Measurements from ENCODE around the gene AJAP1.
"Not testable (repeated sequence)": the region's sequence is repeated elsewhere in the genome, so short reads cannot be mapped to it uniquely, and the experiment has no call there.

The AJAP1 gene

GRCh38 chr1:4653796-4654725 lies at the start of gene AJAP1:
AJAP1 (plus strand) TSS chr1:4654609; CDS start chr1:4655426, 817 bp downstream.
- intact Hi-C loops (cut with DNase I), result loop anchor here (2.0 to 10.0 kb wide), 2 partner anchors 121 to 173 kb away; no protein-coding TSS in a partner anchor
- DNase-seq, result peak in 39 of 42 donors; percentile 38 to 87 (median 74)

- DNase-seq, result no peak
- intact Hi-C loops (cut with DNase I), result no loop called here
These were observed 49.3 kb upstream of the AJAP1 start for GRCh38 chr1:4605158-4605557.

- intact Hi-C loops (cut with DNase I), result no loop called here
- DNase-seq, result no peak
These were observed 42.7 kb upstream of the AJAP1 start for GRCh38 chr1:4611563-4612341.

GRCh38 chr1:4612991-4613390 lies 41.4 kb upstream of the AJAP1 start:
- intact Hi-C loops (cut with DNase I), result no loop called here
- no peak for DNase-seq

- DNase-seq, result no peak
- intact Hi-C loops (cut with DNase I), result no loop called here
These were observed 40.6 kb upstream of the AJAP1 start for GRCh38 chr1:4613606-4614370.

GRCh38 chr1:4614371-4615137 lies 39.9 kb upstream of the AJAP1 start:
- intact Hi-C loops (cut with DNase I), result no loop called here
- DNase-seq, result no peak

- intact Hi-C loops (cut with DNase I), result no loop called here
- no peak for DNase-seq
These were observed 39.3 kb upstream of the AJAP1 start for GRCh38 chr1:4615138-4615470.

- intact Hi-C loops (cut with DNase I), result no loop called here
- no peak for DNase-seq
These were observed 38.9 kb upstream of the AJAP1 start for GRCh38 chr1:4615501-4615900.

GRCh38 chr1:4616831-4617465 lies 37.5 kb upstream of the AJAP1 start:
- DNase-seq, result no peak
- intact Hi-C loops (cut with DNase I), result no loop called here

GRCh38 chr1:4617506-4617905 lies 36.9 kb upstream of the AJAP1 start:
- DNase-seq, result no peak
- intact Hi-C loops (cut with DNase I), result no loop called here

GRCh38 chr1:4618827-4619226 lies 35.6 kb upstream of the AJAP1 start:
- DNase-seq; intact Hi-C loops (cut with DNase I): not testable (repeated sequence)

- intact Hi-C loops (cut with DNase I), result no loop called here
These were observed 32.8 kb upstream of the AJAP1 start for GRCh38 chr1:4621646-4622045.

GRCh38 chr1:4622821-4623220 lies 31.6 kb upstream of the AJAP1 start:
- intact Hi-C loops (cut with DNase I), result no loop called here
- DNase-seq, result no peak

More at GRCh38 chr1:4621646-4622045, 32.8 kb upstream of the AJAP1 start:
- no peak for DNase-seq

- DNase-seq, result no peak
- intact Hi-C loops (cut with DNase I), result no loop called here
These were observed 30.2 kb upstream of the AJAP1 start for GRCh38 chr1:4624141-4624715.

- no peak for DNase-seq
- intact Hi-C loops (cut with DNase I), result no loop called here
These were observed 29.6 kb upstream of the AJAP1 start for GRCh38 chr1:4624801-4625200.

- intact Hi-C loops (cut with DNase I), result no loop called here
- no peak for DNase-seq
These were observed 28.3 kb upstream of the AJAP1 start for GRCh38 chr1:4626061-4626460.

- no peak for DNase-seq
- intact Hi-C loops (cut with DNase I), result no loop called here
These were observed 27.7 kb upstream of the AJAP1 start for GRCh38 chr1:4626560-4627319.

Data from head of caudate nucleus (tissue), 42 donors.